Activated CD8-positive, alpha-beta memory T cell treated with anti-CD3 and anti-CD28 coated beads, Interleukin-2, amount 50 U/mL, for 24 hours (primary cell): Measurements from ENCODE around the gene NAA35.
"Not testable (repeated sequence)": the region's sequence is repeated elsewhere in the genome, so short reads cannot be mapped to it uniquely, and the experiment has no call there.

ENCODE experiments used
- DNase-seq: peaks from one replicate; pipeline ENCODE4 v3.0.0-alpha.2; 2020; ENCODE audit errors: extremely low read depth

NAA35 gene

GRCh38 chr9:85944672-85945071, 3.7 kb downstream of the NAA35 start:
- no peak for DNase-seq

- DNase-seq: no peak
Measured at GRCh38 chr9:85949586-85950335, 8.8 kb downstream of the NAA35 start.

GRCh38 chr9:85959955-85960354, 19.0 kb downstream of the NAA35 start:
- no peak for DNase-seq

- no peak for DNase-seq
Measured at GRCh38 chr9:85960688-85961093, 19.7 kb downstream of the NAA35 start.

- DNase-seq: no peak
Measured at GRCh38 chr9:85964526-85964925, 23.6 kb downstream of the NAA35 start.

- no peak for DNase-seq
Measured at GRCh38 chr9:85964949-85965348, 24.0 kb downstream of the NAA35 start.

- no peak for DNase-seq
Measured at GRCh38 chr9:85969727-85970126, 28.8 kb downstream of the NAA35 start.

GRCh38 chr9:85971731-85972130, 30.8 kb downstream of the NAA35 start:
- DNase-seq: no peak

GRCh38 chr9:85973238-85973637, 32.3 kb downstream of the NAA35 start:
- no peak for DNase-seq

- not testable (repeated sequence) for DNase-seq
Measured at GRCh38 chr9:85974055-85974547, 33.2 kb downstream of the NAA35 start.

GRCh38 chr9:85978496-85978895, 37.5 kb downstream of the NAA35 start:
- no peak for DNase-seq

GRCh38 chr9:85981369-85981768, 40.4 kb downstream of the NAA35 start:
- no peak for DNase-seq

GRCh38 chr9:85984457-85984856, 43.5 kb downstream of the NAA35 start:
- no peak for DNase-seq

- DNase-seq: no peak
Measured at GRCh38 chr9:85987236-85987635, 46.3 kb downstream of the NAA35 start.

GRCh38 chr9:85994191-85994590, 53.2 kb downstream of the NAA35 start:
- no peak for DNase-seq

- DNase-seq: no peak
Measured at GRCh38 chr9:85995097-85995496, 54.2 kb downstream of the NAA35 start.

- DNase-seq: no peak
Measured at GRCh38 chr9:85995599-85995998, 54.7 kb downstream of the NAA35 start.

- no peak for DNase-seq
Measured at GRCh38 chr9:86005253-86005775, 64.4 kb downstream of the NAA35 start.

GRCh38 chr9:86009133-86009532, 68.2 kb downstream of the NAA35 start:
- DNase-seq: no peak

- no peak for DNase-seq
Measured at GRCh38 chr9:86020731-86021130, 79.8 kb downstream of the NAA35 start.

- no peak for DNase-seq
Measured at GRCh38 chr9:86021166-86021565, 80.2 kb downstream of the NAA35 start.

GRCh38 chr9:86022687-86023266, 81.8 kb downstream of the NAA35 start:
- DNase-seq: no peak

- no peak for DNase-seq
Measured at GRCh38 chr9:86027767-86028166, 86.8 kb downstream of the NAA35 start.
